AG04449 (cell line): ENCODE measurements around the gene KRT71.

Experiments used
- CTCF ChIA-PET: fragments of 350-600 bp; formaldehyde crosslinking; extraction: SDS; loops from one replicate; lab custom pipeline; 2021; ENCODE audit warnings: antibody characterized with exemption; lab: Yijun Ruan, JAX
- POLR2A ChIA-PET: fragments of 400-600, 350-600 bp; formaldehyde crosslinking; extraction: SDS; loops from one replicate; lab custom pipeline; 2020; ENCODE audit warnings: antibody characterized with exemption, inconsistent platforms; lab: Yijun Ruan, JAX
- DNase-seq: peaks from one replicate; pipeline ENCODE4 v3.0.0-alpha.2; 2010; ENCODE audit warnings: low read depth, low spot score
- H3K4me3 ChIP-seq: 2 replicates; pipeline ENCODE4 v1.5.1; 2011; ENCODE audit warnings: low read depth, mild to moderate bottlenecking, control low read depth, low read length
- TF ChIP-seq, protein P1 (sequence below): IDR thresholded peaks from one replicate; pipeline ENCODE4 v1.5.1; 2011; ENCODE audit warnings: mild to moderate bottlenecking, moderate library complexity, low read length, control low read depth, inconsistent platforms; ENCODE audit not compliant: insufficient read depth; ENCODE audit errors: missing control alignments

Gene KRT71

GRCh38 chr12:52559979-52560378 lies 7.0 kb upstream of the KRT71 start:
- ChIA-PET POLR2A (no interaction called here), CTCF (interaction anchor here (1.2 to 1.4 kb wide), 2 partner anchors 10 to 320 kb away, joined by 3 to 6 read pairs; no protein-coding TSS in a partner anchor)
- TF ChIP-seq, protein P1, sequence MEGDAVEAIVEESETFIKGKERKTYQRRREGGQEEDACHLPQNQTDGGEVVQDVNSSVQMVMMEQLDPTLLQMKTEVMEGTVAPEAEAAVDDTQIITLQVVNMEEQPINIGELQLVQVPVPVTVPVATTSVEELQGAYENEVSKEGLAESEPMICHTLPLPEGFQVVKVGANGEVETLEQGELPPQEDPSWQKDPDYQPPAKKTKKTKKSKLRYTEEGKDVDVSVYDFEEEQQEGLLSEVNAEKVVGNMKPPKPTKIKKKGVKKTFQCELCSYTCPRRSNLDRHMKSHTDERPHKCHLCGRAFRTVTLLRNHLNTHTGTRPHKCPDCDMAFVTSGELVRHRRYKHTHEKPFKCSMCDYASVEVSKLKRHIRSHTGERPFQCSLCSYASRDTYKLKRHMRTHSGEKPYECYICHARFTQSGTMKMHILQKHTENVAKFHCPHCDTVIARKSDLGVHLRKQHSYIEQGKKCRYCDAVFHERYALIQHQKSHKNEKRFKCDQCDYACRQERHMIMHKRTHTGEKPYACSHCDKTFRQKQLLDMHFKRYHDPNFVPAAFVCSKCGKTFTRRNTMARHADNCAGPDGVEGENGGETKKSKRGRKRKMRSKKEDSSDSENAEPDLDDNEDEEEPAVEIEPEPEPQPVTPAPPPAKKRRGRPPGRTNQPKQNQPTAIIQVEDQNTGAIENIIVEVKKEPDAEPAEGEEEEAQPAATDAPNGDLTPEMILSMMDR = no peak
- DNase-seq = no peak
- no peak overlapping the region for H3K4me3 ChIP-seq

DNA sequence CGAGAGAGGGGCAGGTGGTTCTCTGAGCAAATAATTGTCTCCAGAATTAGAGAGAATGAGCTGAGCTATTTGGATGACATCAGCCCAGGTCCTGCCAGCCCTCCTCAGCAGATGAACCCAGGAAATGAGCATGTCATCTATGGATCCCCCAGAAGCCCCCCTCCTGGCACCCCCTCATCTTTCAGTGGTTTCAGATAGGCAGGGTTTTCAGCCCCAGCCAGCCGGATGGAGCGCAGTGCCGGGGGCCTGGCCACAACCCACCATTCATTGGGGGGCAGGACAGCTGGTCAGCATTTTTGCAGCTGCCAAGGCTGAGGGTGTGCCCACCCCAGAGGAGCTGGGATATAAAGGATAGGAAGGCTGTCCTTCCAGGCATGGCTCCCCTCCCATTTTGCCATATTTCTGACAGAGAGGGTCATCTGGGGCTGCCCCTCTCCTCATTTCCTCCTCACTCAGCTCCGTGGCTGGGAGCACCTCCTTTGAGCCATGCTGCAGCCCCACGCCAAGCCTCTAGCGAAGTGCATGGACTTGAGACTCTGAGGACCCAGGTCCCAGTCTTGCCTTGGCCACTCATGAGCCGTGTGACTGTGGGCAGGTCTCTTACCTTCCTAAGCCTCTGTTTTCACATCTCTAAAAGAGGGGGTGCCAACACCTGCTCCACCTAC lies 6.0 kb upstream of the KRT71 start:
- CTCF ChIA-PET = interaction anchor here (1.1 to 1.2 kb wide), 2 partner anchors 24 to 307 kb away, joined by 3 read pairs; no protein-coding TSS in a partner anchor
- TF ChIP-seq, protein P1 = no peak
- POLR2A ChIA-PET = no interaction called here
- no peak for DNase-seq
- H3K4me3 ChIP-seq = no peak overlapping the region

- no peak for DNase-seq
- POLR2A ChIA-PET = no interaction called here
- TF ChIP-seq, protein P1 = no peak
- CTCF ChIA-PET = interaction anchor here (1.2 kb wide), 1 partner anchor 25 kb away, joined by 3 read pairs; no protein-coding TSS in a partner anchor
- H3K4me3 ChIP-seq = no peak overlapping the region
These were observed 4.5 kb upstream of the KRT71 start for GRCh38 chr12:52557476-52557875.

- TF ChIP-seq, protein P1 = no peak
- POLR2A ChIA-PET = no interaction called here
- no peak for DNase-seq
- CTCF ChIA-PET = interaction anchor here (1.3 to 2.0 kb wide), 2 partner anchors 11 to 330 kb away, joined by 3 to 5 read pairs; no protein-coding TSS in a partner anchor
- H3K4me3 ChIP-seq = no peak overlapping the region
These were observed 2.6 kb upstream of the KRT71 start for GRCh38 chr12:52555577-52555976.

- H3K4me3 ChIP-seq = no peak overlapping the region
- POLR2A ChIA-PET = no interaction called here
- CTCF ChIA-PET = interaction anchor here (0.9 to 1.3 kb wide), 3 partner anchors 161 to 319 kb away, joined by 3 read pairs; no protein-coding TSS in a partner anchor
- TF ChIP-seq, protein P1 = no peak
- DNase-seq = no peak
These were observed 890 bp downstream of the KRT71 start for GRCh38 chr12:52552055-52552454.

DNA sequence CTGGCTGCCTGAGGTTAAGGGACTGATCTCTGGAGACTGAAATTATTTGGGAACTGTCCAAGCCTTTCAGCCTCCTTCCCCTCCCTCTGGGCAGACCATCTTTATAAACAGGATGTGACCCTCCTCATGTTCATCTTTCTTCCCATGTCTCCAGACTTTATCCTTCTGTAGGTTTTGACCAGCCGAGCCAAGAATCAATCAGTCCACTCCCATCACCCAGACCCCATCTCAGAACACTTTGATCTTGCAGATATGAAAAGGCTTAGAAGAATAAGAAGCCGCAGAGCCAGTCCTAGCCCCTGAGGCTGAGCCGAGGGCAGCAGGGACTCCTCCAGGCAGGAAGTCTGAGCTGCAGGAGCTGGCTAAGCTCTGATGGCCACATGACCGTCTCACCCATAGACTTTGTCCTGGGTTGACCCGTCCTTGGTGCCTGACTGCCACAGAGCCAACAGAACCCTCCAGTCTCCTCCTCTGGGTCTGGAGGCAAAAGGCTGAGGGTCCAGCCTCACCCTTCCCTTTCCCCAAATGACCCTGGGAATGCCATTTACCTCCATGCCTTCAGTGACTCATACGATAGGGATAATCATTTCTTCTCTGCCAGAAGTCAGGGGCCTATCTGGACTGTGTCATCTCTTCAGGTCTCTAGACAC lies 1.6 kb downstream of the KRT71 start:
- no peak overlapping the region for H3K4me3 ChIP-seq
- CTCF ChIA-PET = interaction anchor here (0.9 kb wide), 1 partner anchor 171 kb away, joined by 3 read pairs; no protein-coding TSS in a partner anchor
- DNase-seq = no peak
- TF ChIP-seq, protein P1 = no peak
- POLR2A ChIA-PET = no interaction called here
